ENCODE data around the gene NEK1. TPM values are rescaled to one million over a fixed set of nuclear protein-coding genes. Genes with fewer than 3 reads are reported as not detected.
"Not testable (repeated sequence)": the region's sequence is repeated elsewhere in the genome, so short reads cannot be mapped to it uniquely, and the experiment has no call there.

The NEK1 gene
- polyA plus RNA-seq, 3 donors, result 21.1 to 27.1 (median 23.7) TPM

DNA sequence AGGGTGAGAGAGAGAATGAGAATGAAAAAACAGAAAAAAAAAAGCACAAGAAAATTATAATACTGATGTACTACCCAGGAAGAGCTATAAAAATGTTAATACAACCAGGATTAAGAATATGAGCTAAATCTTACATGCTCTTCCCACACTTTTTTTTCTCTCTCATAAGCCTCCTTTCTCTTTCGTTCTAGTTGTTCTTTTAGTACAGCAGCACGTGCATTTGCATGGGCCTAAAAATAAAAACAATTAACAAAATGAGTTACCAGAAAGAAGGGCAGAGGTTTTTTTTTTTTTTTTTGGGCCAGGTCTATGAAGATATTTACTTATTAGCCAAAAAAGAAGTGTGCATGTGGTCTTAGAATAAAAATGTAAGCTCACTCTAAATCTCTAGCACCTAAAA, 105.5 kb downstream of the NEK1 start:
- no peak for DNase-seq (ENCODE audit: low read depth in 3 of 3, low spot score in 2 of 3)

DNA sequence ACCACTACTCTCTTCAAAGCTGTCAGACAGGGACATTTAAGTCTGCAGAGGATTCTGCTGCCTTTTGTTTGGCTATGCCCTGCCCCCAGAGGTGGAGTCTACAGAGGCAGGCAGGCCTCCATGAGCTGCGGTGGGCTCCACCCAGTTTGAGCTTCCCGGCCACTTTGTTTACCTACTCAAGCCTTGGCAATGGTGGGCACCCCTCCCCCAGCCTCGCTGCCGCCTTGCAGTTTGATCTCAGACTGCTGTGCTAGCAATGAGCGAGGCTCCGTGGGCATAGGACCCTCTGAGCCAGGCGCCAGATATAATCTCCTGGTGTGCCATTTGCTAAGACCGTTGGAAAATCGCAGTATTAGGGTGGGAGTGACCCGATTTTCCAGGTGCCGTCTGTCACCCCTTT, 112.5 kb downstream of the NEK1 start:
- DNase-seq (ENCODE audit: low read depth in 3 of 3, low spot score in 2 of 3), result not testable (repeated sequence)

DNA sequence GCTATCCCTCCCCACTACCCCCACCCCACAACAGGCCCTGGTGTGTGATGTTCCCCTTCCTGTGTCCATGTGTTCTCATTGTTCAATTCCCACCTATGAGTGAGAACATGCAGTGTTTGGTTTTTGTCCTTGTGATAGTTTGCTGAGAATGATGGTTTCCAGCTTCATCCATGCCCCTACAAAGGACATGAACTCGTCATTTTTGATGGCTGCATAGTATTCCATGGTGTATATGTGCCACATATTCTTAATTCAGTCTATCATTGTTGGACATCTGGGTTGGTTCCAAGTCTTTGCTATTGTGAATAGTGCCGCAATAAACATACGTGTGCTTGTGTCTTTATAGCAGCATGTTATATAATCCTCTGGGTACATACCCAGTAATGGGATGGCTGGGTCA, 118.1 kb downstream of the NEK1 start:
- DNase-seq (ENCODE audit: low read depth in 3 of 3, low spot score in 2 of 3), result not testable (repeated sequence)

DNA sequence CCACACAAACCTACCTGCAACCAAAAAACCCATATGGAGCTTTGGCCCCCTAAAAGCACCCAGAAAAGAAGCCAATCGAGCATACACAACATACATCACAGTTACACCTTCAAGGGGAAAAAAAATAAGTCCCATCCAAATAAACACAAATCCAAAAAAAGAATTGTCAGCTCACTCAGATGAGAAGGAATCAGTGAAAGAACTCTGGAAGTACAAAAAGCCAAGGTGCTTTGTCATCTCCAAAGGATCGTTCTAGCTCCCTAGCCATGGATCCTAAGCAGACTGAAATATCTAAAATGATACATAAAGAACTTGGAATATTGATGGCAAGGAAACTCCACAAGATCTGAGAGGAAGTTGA, 119.2 kb downstream of the NEK1 start:
- DNase-seq (ENCODE audit: low read depth in 3 of 3, low spot score in 2 of 3), result no peak

DNA sequence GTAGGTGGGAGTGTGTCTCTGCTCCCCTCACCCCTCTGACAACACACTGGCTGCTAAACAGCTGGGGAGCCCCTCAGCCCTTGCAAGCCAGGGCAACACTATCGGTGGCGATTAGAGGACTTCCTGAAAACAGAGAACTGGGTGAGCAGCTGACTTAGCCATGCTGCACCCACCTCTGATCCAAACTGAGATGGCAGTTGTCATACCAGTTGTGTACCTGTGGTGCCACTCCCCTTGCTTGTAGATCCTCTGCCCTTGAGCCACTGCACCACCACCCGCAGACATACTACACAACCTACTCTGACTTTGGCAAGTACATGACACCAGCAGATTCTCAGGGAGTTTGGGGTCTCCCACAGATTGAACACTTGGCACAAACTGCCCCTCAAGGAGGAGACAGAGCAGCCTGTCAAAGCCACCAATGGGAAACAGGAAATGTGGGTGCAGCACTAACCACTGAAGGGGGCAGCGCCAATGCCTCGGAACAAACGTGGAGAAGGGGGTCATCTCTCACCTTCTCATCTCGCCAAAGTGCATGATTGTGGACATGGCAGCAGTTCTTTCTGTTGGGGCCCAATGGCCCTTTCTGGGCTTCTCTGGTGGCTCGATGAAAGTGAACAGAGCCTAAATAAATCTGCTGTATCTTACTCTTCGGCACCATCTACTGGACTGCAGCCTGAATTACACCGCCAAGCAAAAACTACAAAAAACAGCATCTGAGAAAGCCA, 119.8 kb downstream of the NEK1 start:
- no peak for DNase-seq (ENCODE audit: low read depth in 3 of 3, low spot score in 2 of 3)

DNA sequence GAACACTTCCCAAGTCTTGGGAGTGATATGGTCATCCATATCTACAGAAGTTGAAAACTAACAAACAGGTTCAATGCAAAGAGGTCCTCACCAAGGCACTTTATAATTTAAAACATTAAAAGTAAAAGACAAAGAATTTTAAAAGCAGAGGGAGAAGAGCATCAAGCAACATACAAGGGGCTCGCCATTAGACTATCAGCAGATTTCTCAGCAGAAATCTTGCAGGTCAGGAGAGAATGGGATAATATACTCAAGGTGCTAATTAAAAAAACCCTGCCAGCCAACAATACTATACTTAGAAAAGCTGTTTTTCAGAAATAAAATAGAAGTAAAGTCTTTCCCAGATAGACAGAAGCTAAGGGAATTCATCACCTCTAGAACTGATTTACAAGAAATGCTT, 121.2 kb downstream of the NEK1 start:
- no peak for DNase-seq (ENCODE audit: low read depth in 3 of 3, low spot score in 2 of 3)

DNA sequence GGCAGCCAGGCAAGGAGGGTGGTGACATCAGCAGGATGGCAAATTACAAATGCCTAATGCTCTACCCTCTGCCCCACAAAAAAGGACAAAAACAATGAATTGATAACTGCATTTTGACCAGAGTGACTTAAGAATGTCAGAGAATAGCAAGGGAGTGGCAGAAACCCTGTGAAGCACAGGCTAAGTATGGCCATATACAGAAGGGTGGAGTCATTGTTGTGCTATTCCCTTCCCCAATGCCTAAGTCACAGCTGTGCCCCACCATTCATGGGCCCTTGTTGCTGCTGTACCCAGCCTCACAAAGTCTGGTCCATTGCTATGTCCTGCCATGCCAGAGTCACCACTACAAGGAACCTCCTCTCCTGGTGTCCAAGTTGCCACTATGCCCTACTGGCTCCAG, 123.1 kb downstream of the NEK1 start:
- no peak for DNase-seq (ENCODE audit: low read depth in 3 of 3, low spot score in 2 of 3)

DNA sequence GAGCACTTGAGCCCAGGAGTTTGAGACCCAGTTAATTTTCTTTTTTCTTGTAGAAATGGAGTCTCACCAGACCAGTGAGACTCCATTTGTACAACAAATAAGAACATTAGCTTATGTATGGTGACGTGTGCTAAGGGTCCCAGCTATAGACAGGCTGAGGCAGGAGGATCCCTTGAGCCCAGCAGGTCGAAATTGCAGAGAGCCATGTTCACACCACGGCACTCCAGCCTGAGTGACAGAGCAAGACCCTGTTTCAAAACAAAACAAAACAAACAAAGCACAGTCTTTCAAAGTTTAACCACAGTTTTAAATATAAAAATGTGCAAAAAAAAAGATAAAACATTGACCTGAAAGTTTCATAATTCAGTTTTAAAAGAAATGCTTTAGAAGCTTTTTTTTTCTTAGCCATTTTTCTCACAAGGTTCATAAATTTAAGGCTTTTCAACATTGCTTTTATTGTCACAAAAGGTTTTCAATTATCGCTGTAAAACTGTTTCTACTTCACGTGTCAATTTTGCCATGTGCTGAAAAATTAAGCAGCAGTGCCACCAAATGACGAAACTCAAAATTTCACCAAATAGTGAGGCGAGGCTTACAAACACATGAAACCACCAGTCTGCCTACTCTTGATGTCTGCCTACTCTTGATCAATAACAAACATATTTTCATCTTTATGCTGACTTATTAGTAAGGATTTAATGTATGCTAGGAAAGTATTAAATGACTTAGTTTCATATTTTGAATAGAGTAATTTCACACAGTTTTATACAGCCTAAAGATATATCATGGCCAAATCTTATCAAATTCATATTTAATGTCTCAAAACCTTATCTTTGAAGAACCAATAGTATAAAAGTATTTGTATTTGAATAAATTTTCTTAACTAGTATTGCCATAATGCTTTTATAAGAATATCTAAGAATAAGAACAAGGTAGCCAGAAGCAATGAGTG, 126.3 kb downstream of the NEK1 start:
- DNase-seq (ENCODE audit: low read depth in 3 of 3, low spot score in 2 of 3), result peak; percentile 40 to 61 (median 48)

DNA sequence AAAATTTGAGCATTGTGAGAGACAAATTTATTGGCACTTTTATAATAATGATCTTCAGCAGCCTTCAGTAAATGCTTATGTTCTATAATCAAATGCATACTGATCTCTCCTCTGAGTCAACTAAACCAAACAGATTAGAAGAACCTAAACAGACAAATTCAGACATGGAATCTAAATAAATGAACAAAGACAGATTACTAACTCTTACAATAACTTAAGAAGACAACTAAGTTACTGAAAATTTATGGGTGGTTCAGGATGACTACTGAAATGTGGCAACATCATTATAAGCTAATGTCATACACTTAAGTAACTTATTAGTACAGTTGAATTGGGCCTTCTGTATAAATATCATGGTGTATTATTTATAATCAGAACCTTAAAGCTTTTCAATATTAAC, 127.3 kb downstream of the NEK1 start:
- no peak for DNase-seq (ENCODE audit: low read depth in 3 of 3, low spot score in 2 of 3)

DNA sequence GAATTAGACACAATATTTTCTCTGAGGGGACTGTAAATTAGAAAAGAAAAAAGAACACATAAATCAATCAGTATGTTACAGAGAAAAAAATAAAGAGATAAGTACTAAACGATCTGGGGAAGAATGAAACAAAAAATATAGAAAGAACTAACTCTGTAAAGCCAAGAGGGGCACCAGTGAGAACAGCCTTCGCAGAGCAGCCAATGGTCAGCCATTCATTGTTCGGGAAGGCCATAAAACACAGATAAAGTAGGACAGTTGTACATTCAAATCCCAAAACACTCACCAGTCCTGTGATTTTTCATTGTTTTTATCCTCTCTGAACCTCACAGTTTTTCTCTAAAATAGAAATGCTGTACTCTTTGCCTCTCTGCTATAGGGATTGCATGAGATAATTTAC, 127.9 kb downstream of the NEK1 start:
- no peak for DNase-seq (ENCODE audit: low read depth in 3 of 3, low spot score in 2 of 3)

DNA sequence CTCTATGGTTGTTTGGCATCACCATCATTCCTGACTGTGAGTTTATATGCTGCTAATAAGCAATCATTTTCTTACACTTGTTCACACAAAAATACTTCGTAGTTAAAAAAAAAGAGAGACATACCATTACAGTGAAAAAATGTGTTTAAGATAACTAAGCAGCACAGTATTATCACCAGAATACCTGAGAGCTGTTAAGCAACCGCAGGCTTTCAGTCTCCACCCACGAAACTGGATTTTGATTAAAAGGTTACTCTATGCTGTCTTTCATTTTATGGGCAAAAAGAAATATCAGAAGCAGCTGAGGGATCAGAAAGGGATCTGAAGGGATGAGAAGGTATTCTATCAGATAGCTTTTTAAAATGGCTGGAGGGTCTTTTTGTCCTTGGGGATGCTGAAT, 148.3 kb downstream of the NEK1 start:
- DNase-seq (ENCODE audit: low read depth in 3 of 3, low spot score in 2 of 3), result no peak

DNA sequence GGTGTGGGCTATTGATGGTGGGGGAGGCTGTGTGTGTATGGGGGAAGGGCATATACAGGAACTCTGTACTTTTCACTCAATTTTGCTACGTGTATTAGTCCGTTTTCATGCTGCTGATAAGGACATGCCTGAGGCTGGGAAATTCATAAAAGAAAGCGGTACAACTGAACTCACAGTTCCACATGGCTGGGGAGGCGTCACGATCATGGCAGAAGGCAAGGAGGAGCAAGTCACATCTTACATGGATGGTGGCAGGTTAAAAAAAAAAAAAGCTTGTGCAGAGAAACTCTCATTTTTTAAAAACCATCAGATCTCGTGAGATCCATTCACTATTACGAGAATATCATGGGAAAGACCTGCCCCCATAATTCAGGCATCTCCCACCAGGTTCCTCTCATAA, 152.3 kb downstream of the NEK1 start:
- no peak for DNase-seq (ENCODE audit: low read depth in 3 of 3, low spot score in 2 of 3)

DNA sequence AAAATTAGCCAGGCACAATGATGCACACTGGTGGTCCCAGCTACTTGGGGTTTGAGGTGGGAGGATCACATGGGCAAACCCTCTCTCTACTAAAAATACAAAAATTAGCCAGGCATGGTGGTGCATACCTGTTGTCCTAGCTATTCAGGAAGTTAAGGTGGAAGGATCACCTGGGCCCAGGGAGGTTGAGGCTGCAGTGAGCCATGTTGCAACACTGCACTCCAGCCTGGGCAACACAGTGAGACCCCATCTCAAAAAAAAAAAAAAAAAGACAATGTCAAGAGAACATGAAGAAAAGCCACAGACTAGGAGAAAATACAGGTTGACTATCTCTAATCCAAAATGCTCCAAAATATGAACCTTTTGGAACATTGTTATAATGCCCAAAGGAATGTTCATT, 153.8 kb downstream of the NEK1 start:
- DNase-seq (ENCODE audit: low read depth in 3 of 3, low spot score in 2 of 3), result no peak

DNA sequence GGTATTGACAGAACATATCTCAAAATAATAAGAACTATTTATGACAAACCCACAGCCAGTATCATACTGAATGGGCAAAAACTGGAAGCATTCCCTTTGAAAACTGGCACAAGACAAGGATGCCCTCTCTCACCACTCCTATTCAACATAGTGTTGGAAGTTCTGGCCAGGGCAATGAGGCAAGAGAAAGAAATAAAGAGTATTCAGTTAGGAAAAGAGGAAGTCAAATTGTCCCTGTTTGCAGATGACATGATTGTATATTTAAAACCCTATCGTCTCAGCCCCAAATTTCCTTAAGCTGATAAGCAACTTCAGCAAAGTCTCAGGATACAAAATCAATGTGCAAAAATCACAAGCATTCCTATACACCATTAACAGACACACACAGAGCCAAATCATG, 159.7 kb downstream of the NEK1 start:
- not testable (repeated sequence) for DNase-seq (ENCODE audit: low read depth in 3 of 3, low spot score in 2 of 3)

DNA sequence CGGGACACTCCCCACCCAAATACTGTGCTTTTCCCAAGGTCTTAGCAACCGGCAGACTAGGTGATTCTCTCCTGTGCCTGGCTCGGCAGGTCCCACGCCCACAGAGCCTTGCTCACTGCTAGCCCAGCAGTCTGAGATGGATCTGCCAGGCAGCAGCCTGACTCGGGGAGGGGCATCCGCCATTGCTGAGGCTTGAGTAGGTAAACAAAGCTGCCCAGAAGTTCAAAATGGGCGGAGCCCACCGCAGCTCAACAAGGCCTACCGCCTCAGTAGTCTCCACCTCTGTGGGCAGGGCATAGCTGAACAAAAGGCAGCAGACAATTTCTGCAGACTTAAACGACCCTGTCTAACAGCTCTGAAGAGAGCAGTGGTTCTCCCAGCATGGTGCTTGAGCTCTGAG, 163.4 kb downstream of the NEK1 start:
- DNase-seq (ENCODE audit: low read depth in 3 of 3, low spot score in 2 of 3), result not testable (repeated sequence)

DNA sequence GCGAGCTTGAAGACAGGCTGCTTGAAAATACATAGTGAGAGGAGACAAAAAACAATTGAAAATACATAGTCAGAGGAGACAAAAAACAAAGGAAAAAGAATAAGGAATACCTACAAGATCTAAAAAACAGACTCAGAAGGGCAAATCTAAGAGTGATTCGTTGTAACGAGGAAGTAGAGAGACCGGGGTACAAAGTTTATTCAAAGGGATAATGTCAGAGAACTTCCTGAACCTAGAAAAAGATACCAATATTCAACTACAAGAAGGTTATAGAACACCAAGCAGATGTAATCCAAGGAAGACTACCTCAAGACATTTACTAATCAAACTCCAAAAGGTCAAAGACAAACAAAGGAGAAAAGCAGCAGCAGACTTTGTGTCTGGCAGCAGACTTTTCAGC, 165.6 kb downstream of the NEK1 start:
- DNase-seq (ENCODE audit: low read depth in 3 of 3, low spot score in 2 of 3), result no peak

DNA sequence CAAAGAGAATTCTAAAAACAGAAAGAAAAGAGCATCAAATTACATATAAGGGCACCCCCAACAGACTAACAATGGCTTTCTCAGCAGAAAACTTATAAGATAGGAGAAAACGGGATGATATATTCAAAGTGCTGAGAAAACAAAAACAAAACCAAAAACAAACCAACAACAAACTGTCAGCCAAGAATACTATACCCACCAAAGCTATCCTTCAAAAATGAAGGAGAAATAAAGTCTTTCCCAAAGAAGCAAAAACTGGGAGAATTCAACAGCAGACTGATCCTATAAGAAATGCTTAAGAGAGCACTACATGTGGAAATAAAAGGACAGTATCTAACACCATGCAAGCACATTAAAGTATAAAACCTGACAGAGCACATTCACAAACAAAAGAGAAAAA, 168.6 kb downstream of the NEK1 start:
- no peak for DNase-seq (ENCODE audit: low read depth in 3 of 3, low spot score in 2 of 3)

DNA sequence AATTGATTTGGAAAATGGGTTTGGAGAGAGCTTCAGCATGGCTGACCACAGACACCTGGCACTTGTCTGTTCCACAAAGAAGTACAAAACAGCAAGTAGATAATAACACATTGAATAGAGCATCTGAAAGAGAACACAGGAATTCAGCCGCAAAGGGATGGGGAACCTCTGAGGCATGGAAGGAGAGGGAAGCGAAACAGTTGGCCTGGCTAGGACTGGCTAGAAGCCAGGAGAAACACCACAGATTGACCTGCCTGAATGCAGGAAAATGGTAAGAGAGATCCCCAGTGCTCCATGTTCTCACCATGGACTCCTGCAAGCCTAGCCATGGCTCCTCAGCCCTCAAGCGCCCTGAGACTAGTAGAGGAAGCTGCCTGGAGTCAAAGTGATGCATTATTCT, 171.9 kb downstream of the NEK1 start:
- DNase-seq (ENCODE audit: low read depth in 3 of 3, low spot score in 2 of 3), result no peak

DNA sequence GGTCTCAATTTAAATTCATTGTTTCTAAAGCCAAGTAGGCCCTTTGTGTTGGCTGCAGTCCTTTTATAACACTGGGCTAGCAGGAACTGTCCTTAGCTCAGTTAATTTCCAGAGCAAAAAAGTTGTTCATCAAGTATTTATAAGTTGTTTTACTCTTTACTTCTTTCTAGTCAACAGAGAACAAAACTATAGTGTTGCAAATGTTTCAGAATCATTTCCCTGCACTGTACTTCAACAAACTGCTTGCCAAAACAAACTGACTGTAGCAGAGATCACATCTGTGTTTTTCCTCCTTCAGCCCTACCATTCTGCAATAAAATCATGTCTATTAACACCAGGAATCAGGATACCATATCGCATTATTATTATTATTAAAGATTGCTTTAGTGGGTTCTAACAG, 173.1 kb downstream of the NEK1 start:
- peak in 1 of 3 donors; percentile 7 for DNase-seq (ENCODE audit: low read depth in 3 of 3, low spot score in 2 of 3)

DNA sequence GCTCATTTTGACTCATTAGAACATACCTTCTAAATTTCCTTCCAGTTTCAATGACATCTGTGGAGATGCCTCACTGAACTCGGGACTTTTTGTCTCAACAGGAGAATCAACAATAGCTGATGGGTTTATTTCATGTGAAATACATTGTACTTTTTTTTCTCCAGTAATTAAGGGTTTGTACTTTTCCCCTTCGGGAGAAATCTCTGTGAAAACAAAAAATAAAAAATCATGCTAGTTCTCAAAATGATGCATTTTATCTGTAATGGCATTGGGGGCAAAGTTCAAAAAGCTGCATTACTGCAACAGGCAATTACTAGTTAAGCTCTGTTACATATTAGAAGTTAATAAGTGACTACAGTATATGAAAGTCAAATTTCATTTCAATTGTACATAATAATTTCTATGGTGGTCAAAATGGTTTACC, 174.3 kb downstream of the NEK1 start:
- DNase-seq (ENCODE audit: low read depth in 3 of 3, low spot score in 2 of 3), result peak in 1 of 3 donors; percentile 7

DNA sequence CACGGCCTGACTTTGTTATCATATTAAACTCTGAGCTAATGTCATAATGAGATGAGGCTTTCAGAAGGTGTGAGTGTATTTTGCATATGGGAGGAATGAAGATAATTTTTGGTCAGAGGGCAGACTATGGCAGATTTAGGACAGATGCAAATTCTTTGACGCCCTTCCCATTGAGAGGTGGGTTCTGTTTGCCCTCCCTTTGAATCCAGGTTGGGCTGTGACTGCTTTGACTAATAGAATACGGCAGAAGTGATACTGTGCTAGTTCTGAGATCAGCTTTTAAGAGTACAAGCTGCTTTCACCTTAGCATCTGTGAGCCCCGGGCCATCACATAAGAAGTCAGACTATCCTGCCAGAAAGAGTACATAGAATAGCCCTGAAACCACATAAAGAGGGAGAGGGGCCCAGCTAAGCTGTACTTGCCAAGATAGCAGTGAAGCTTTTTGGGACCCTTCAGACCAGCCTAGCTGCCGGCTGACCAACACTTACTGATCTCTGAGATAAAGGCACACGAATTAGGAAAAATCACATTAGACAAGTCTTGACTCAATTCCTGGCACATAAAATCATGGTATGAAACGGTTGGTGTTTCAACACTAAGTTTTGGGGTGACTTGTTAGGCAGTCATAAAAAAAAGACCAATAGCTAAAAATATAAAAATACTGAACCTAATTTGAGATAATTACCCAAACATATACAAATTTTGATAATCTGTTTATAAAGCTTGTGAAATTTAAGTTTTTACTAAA, 174.9 kb downstream of the NEK1 start:
- DNase-seq (ENCODE audit: low read depth in 3 of 3, low spot score in 2 of 3), result no peak
